ENCODE results near the gene SELENBP1.
"Not testable (repeated sequence)": the region's sequence is repeated elsewhere in the genome, so short reads cannot be mapped to it uniquely, and the experiment has no call there.

The SELENBP1 gene

GRCh38 chr1:151372058-151372934, at the start of gene SELENBP1:
Gene SELENBP1 (minus strand): TSS chr1:151372705. CDS start chr1:151372641, 64 bp downstream.
- no peak for DNase-seq (ENCODE audit: low read depth in 3 of 3)

DNA sequence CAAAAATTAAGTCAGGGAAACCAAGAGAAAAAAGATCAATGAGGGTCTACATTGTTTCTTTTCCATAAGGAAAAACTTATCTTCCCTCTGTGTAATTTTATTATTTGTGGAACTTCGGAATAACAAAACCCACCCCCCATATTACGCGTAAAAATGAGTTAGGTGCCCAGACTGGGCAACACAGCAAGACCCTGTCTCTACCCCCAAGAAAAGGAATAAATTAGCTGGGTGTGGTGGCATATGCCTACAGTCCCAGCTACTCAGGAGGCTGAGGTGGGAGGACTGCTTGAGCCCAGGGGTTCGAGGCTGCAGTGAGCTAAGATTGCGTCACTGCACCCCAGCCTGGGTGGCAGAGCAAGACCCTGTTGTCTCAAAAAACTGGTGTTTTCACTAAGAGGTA, 47.3 kb upstream of the SELENBP1 start:
- no peak for DNase-seq (ENCODE audit: low read depth in 3 of 3)

DNA sequence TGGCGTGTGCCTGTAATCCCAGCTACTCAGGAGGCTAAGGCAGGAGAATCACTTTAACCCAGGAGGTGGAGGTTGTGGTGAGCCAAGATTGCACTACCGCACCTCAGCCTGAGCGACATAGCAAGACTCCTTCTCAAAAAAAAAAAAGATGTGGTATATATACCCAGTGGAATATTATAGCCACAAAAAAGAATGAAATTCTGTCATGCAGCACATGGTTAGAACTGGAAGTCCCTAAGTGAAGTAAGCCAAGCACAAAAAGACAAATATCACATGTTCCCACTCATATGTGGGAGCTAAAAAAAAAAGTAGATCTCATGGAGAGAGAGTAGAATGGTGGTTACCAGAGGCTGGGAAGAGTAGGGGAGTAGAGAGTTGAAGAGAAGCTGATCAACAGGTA, 45.6 kb upstream of the SELENBP1 start:
- no peak for DNase-seq (ENCODE audit: low read depth in 3 of 3)

GRCh38 chr1:151416231-151416630, 43.7 kb upstream of the SELENBP1 start:
- DNase-seq (ENCODE audit: low read depth in 3 of 3), result no peak

- DNase-seq (ENCODE audit: low read depth in 3 of 3), result no peak
These were observed 39.4 kb upstream of the SELENBP1 start for GRCh38 chr1:151411884-151412283.

GRCh38 chr1:151408891-151409290, 36.4 kb upstream of the SELENBP1 start:
- no peak for DNase-seq (ENCODE audit: low read depth in 3 of 3)

DNA sequence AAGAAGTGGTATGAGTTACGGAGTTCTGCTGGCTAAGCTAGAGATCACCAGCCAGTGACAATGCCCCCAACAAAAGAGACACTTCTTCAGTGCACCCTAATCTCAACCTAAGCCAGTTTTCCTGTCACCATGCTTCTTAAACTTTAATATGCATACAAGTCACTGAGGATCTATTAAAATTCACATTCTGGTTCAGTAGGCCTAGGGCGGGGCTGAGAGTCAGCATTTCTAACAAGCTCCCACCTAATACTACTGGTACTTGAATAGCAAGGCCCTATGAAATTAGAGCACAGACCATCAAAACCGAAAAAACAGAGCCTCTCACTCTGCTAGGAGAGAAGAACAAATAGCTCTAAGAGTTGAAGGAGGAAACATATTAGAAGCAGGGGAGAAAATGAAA, 34.8 kb upstream of the SELENBP1 start:
- no peak for DNase-seq (ENCODE audit: low read depth in 3 of 3)

DNA sequence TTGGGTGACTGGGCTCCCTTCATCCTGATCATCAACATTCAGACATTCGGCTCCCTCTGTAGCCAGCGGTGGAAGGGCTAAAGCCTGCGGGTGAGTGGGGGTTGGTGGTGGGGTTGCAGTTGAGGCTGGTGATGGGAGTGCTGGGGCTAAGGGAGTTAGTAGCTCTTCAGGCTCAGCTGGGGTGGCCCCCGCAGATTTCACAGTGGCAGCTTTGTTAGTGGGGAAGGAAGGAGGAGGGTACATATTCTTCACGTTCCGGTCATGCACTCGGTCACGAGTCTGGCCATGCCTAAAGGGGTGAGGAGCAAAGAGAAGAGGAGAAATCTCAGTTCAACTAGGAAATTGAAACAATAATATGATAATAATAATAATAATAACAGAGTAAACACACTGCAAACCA, 33.7 kb upstream of the SELENBP1 start:
- no peak for DNase-seq (ENCODE audit: low read depth in 3 of 3)

GRCh38 chr1:151405187-151405951, 32.9 kb upstream of the SELENBP1 start:
- DNase-seq (ENCODE audit: low read depth in 3 of 3), result no peak

GRCh38 chr1:151403612-151404011, 31.1 kb upstream of the SELENBP1 start:
- DNase-seq (ENCODE audit: low read depth in 3 of 3), result no peak

DNA sequence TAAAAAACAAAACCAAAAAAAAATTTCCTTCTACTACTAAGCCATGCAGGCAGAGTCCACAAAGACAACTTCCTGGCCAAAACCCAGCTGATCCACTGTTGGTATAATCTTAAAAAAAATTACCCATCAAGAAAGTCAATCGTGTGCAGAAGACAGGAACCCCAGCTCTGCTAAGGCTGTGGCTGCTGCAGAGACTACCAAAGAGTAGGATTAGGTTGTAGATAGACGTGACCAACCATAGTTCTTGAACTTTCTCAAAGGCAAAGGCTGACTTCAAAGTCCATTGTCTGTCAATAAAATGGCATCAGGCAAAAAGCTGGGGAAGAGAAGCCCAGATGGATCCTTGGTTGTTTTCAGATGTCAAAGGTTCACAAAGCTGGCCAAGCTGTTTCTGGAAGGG, 30.3 kb upstream of the SELENBP1 start:
- no peak for DNase-seq (ENCODE audit: low read depth in 3 of 3)

DNA sequence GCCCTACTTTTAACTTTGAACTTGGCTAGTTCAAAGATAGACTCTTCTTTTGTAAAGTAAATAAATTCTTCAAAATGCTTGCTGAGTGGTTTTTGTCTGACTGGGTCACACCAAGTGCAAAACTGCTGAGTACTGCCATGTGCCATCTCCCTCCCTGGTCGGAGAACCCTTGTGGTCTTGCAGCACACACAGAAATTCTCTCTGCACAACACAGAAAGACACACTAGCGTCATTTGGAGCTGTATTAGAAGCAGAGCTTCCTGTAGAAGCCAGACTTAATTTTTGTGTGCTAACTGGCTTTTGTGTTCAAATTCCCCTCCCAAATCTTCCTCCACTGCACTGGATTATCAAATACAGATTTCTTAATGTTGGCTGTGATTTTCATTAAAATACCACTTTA, 29.4 kb upstream of the SELENBP1 start:
- no peak for DNase-seq (ENCODE audit: low read depth in 3 of 3)

GRCh38 chr1:151401125-151401788, 28.8 kb upstream of the SELENBP1 start:
- DNase-seq (ENCODE audit: low read depth in 3 of 3), result no peak

DNA sequence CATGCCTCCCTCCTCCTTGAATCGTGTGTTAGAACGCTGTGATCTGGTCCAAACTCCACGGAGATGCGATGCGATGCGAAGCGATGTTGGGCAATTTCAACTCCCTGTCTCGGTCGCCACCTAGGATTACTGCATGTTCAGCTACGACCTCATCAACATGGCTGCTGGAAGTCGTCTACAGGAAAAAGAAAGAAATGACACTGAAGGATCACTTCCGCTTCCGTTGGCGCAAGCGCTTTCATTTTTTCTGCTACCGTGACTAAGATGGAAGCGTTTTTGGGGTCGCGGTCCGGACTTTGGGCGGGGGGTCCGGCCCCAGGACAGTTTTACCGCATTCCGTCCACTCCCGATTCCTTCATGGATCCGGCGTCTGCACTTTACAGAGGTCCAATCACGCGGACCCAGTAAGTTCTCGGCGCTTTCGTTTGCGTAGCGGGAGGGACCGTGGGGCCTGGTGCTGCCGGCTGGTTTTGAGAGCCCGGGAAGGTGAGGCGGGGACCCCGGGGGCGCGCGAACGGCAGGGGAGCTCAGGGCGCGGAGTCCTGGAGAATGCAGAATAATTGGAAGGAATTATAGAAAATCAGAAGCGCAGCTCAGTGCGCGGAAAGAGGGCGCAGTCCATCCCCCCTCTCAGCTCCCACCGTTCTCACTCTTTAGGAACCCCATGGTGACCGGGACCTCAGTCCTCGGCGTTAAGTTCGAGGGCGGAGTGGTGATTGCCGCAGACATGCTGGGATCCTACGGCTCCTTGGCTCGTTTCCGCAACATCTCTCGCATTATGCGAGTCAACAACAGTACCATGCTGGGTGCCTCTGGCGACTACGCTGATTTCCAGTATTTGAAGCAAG, 27.0 kb upstream of the SELENBP1 start, which contains the start of gene PSMB4:
TSS of gene PSMB4 (plus strand) at position 250 of the 848 bp plus-strand sequence. CDS start at position 265, 15 bp downstream.
- DNase-seq (ENCODE audit: low read depth in 3 of 3), result peak; percentile 46 to 68 (median 64)

- DNase-seq (ENCODE audit: low read depth in 3 of 3), result not testable (repeated sequence)
These were observed 23.8 kb upstream of the SELENBP1 start for GRCh38 chr1:151396265-151396664.

DNA sequence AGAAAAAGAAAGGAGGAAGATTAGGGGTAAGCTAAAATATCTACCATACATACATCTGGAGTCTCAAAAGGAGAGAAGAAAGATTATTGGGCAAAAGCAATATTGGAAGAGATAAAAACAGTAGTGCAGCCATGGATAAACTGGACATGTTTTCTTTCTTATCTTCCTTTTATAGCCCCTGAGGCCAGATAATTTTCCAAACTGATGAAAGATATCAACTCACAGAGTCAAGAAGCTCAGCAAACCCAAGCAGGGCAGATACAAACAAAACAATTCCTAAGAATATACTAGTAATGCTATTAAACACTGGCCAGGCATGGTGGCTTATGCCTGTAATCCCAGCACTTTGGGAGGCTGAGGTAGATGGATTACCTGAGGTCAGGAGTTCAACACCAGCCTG, 21.1 kb upstream of the SELENBP1 start:
- DNase-seq (ENCODE audit: low read depth in 3 of 3), result no peak

DNA sequence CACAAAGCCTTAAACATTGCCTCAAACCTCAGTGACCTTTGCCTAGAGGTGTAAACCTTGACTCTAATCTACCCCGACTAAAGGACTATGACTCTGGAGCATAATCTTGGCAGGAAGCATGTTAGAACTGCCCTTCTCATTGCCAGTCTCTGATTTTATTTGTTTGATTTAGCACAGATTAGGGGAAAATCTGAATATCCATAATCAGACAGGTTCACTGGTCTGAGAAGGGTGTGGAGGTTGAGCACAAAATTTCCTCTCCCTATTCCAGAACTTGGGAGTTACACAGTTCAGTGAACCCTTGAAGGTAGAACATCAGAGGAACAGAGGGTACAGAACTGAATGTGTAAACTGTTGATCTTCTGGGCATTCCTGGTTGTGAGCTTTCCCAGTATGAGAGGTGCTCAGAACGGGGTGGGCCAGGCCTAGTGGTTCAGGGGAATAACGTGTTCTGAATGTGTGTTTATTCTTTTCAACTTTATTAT, 18.6 kb upstream of the SELENBP1 start:
- no peak for DNase-seq (ENCODE audit: low read depth in 3 of 3)

- DNase-seq (ENCODE audit: low read depth in 3 of 3), result not testable (repeated sequence)
These were observed 17.9 kb upstream of the SELENBP1 start for GRCh38 chr1:151390221-151391078.

- DNase-seq (ENCODE audit: low read depth in 3 of 3), result no peak
These were observed 13.5 kb upstream of the SELENBP1 start for GRCh38 chr1:151386002-151386401.

DNA sequence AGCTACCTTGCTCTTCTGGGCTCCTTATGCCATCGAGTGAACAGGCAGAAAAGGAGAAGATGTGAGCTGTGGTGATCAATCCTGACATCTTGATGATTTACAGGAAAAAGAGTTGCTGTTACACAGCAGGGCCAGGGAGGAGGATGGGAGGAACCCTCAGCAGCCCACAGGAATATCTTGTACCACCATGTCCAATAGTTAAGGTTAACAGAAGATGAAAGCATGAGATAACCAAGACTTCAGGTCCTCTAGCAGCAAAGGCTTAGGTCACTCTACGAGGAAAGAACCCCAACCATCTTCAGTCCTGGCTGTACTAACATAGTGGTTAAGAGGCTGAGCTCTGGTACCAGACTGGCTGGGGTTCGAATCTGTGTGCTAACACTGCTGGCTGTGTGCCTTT, 12.1 kb upstream of the SELENBP1 start:
- no peak for DNase-seq (ENCODE audit: low read depth in 3 of 3)
